ENCODE results near the gene CX3CR1. TPM values are rescaled to one million over a fixed set of nuclear protein-coding genes. Genes with fewer than 3 reads are reported as not detected.

Gene CX3CR1
- total and polyA plus RNA-seq, 2 donors (not counting 1 experiment from before 2014, with no cell fraction given) = 0.16 to 0.27 TPM

GRCh38 chr3:39216176-39216790, 63.6 kb downstream of the CX3CR1 start:
- Mint-ChIP-seq H3K4me3 (peak overlapping the region; percentile 50), H3K27ac (peak overlapping the region; percentile 29), H3K4me1 (peaks cover 31% of the 10 kb centered on the region), H3K9me3 (ENCODE audit: insufficient read depth) (no peaks in the 10 kb centered on the region), H3K27me3 (peaks cover 3% of the 10 kb centered on the region)
- WGBS (ENCODE audit: insufficient coverage) = 55% methylated on average over 2 of the region's 2 CpGs
- no peak overlapping the region for H2AFZ ChIP-seq (ENCODE audit: insufficient read depth, low read depth, low read length, poor library complexity, severe bottlenecking)
- no peak overlapping the region for H3K27ac ChIP-seq (ENCODE audit: low read length in 2 of 2)
- TF ChIP-seq EZH2 (IDR thresholded peaks at IDR 0.05; ENCODE audit: borderline replicate concordance, insufficient read depth, low read depth, low read length, poor library complexity, severe bottlenecking) (no peak), CTCF (IDR thresholded peaks at IDR 0.05) (no peak)
- no peak overlapping the region for H3K9ac ChIP-seq (ENCODE audit: low read length)
- ChIA-PET CTCF (interaction anchor here (0.9 to 41.2 kb wide), 10 partner anchors 9 to 115 kb away, joined by 3 to 1573 read pairs (median 7); partner anchors contain the start of genes CX3CR1 and XIRP1), POLR2A (interaction anchor here (0.7 to 1.9 kb wide), 6 partner anchors 34 to 75 kb away, joined by 3 to 5 read pairs (median 4); no protein-coding TSS in a partner anchor)
- peaks cover 0 to 9% (median 0%) of the 10 kb centered on the region in 4 experiments for H3K27me3 ChIP-seq (replicated peaks in 1 of 4; ENCODE audit: control extremely low read depth in 1 of 4, control insufficient read depth in 3 of 4, insufficient read depth in 4 of 4, low read length in 3 of 4)
- no peaks in the 10 kb centered on the region for H3K9me3 ChIP-seq (ENCODE audit: control extremely low read depth in 1 of 3, control insufficient read depth in 2 of 3, insufficient read depth in 1 of 3, low read length in 2 of 3)
- H3K79me2 ChIP-seq (ENCODE audit: control insufficient read depth, insufficient read depth, low read length) = no peaks in the 10 kb centered on the region
- ATAC-seq (ENCODE audit: low read depth) = peak; percentile 90
- H3K4me1 ChIP-seq (ENCODE audit: control insufficient read depth in 2 of 2, insufficient read depth in 2 of 2, low read length in 2 of 2) = peaks cover 24 to 32% of the 10 kb centered on the region in 2 donors
- no peaks in the 10 kb centered on the region for H4K20me1 ChIP-seq (ENCODE audit: control insufficient read depth, insufficient read depth, low read length, poor library complexity, severe bottlenecking)
- intact Hi-C loops (cut with micrococcal nuclease) = loop anchor here (1.0 to 2.0 kb wide), 3 partner anchors 10 to 73 kb away; no protein-coding TSS in a partner anchor
- peak; percentile 78 for DNase-seq
- peak overlapping the region; percentile 51 for H3K4me2 ChIP-seq (replicated peaks; ENCODE audit: low read depth, low read length, poor library complexity, severe bottlenecking)
- H3K36me3 ChIP-seq (replicated peaks in 1 of 2; ENCODE audit: control extremely low read depth in 1 of 2, control insufficient read depth in 1 of 2, extremely low read depth in 1 of 2, insufficient read depth in 2 of 2, low read length in 1 of 2) = no peaks in the 10 kb centered on the region
- no peak overlapping the region for H3K4me3 ChIP-seq (ENCODE audit: control extremely low read depth in 1 of 5, extremely low read depth in 1 of 5, insufficient read depth in 1 of 5, low read depth in 2 of 5, low read length in 4 of 5)

- Histone ChIP-seq H3K27ac (ENCODE audit: low read length in 2 of 2) (no peak overlapping the region), H3K36me3 (replicated peaks in 1 of 2; ENCODE audit: control extremely low read depth in 1 of 2, control insufficient read depth in 1 of 2, extremely low read depth in 1 of 2, insufficient read depth in 2 of 2, low read length in 1 of 2) (no peaks in the 10 kb centered on the region), H3K27me3 (replicated peaks in 1 of 4; ENCODE audit: control extremely low read depth in 1 of 4, control insufficient read depth in 3 of 4, insufficient read depth in 4 of 4, low read length in 3 of 4) (peaks cover 0 to 9% (median 0%) of the 10 kb centered on the region in 4 experiments), H4K20me1 (ENCODE audit: control insufficient read depth, insufficient read depth, low read length, poor library complexity, severe bottlenecking) (no peaks in the 10 kb centered on the region), H3K9ac (ENCODE audit: low read length) (no peak overlapping the region), H3K4me3 (ENCODE audit: control extremely low read depth in 1 of 5, extremely low read depth in 1 of 5, insufficient read depth in 1 of 5, low read depth in 2 of 5, low read length in 4 of 5) (no peak overlapping the region), H3K4me2 (replicated peaks; ENCODE audit: low read depth, low read length, poor library complexity, severe bottlenecking) (no peak overlapping the region), H3K79me2 (ENCODE audit: control insufficient read depth, insufficient read depth, low read length) (no peaks in the 10 kb centered on the region), H3K4me1 (ENCODE audit: control insufficient read depth in 2 of 2, insufficient read depth in 2 of 2, low read length in 2 of 2) (peaks cover 14 to 21% of the 10 kb centered on the region in 2 donors), H2AFZ (ENCODE audit: insufficient read depth, low read depth, low read length, poor library complexity, severe bottlenecking) (no peak overlapping the region), H3K9me3 (ENCODE audit: control extremely low read depth in 1 of 3, control insufficient read depth in 2 of 3, insufficient read depth in 1 of 3, low read length in 2 of 3) (peaks cover 0 to 4% (median 0%) of the 10 kb centered on the region in 3 donors)
- CTCF ChIA-PET = interaction anchor here (0.7 to 41.2 kb wide), 7 partner anchors 9 to 69 kb away, joined by 3 to 1573 read pairs (median 4); partner anchors contain the start of genes CX3CR1 and XIRP1
- intact Hi-C loops (cut with micrococcal nuclease) = no loop called here
- H3K9me3 Mint-ChIP-seq (ENCODE audit: insufficient read depth) = no peaks in the 10 kb centered on the region
- POLR2A ChIA-PET = no interaction called here
- peaks cover 29% of the 10 kb centered on the region for H3K4me1 Mint-ChIP-seq
- no peak for DNase-seq
- ATAC-seq (ENCODE audit: low read depth) = no peak
- no CpG with 5 or more reads among the region's 2 CpGs for WGBS (ENCODE audit: insufficient coverage)
- H3K27me3 Mint-ChIP-seq = peaks cover 3% of the 10 kb centered on the region
- no peak overlapping the region for H3K27ac Mint-ChIP-seq
- no peak overlapping the region for H3K4me3 Mint-ChIP-seq
- TF ChIP-seq CTCF (IDR thresholded peaks at IDR 0.05) = no peak
- TF ChIP-seq EZH2 (IDR thresholded peaks at IDR 0.05; ENCODE audit: borderline replicate concordance, insufficient read depth, low read depth, low read length, poor library complexity, severe bottlenecking) = no peak
Measured at GRCh38 chr3:39213613-39214012, 66.2 kb downstream of the CX3CR1 start.

All from B cell (primary cell).